Stimulated activated CD8-positive, alpha-beta memory T cell treated with anti-CD3 and anti-CD28 coated beads, Interleukin-7, amount 100 ng/mL, for 1 hour (primary cell): Measurements from ENCODE around the gene ABCG5.

Experiments used
- DNase-seq, 2 donors: peaks; one replicate each; pipeline ENCODE4 v3.0.0-alpha.2; 2020; ENCODE audit warnings: low read depth in 2 of 2

ABCG5 gene

GRCh38 chr2:43806719-43807031, 32.0 kb downstream of the ABCG5 start:
- DNase-seq, result no peak

- no peak for DNase-seq
These were observed 35.5 kb downstream of the ABCG5 start for GRCh38 chr2:43803113-43803512.

GRCh38 chr2:43802135-43802534, 36.5 kb downstream of the ABCG5 start:
- DNase-seq, result no peak

- DNase-seq, result no peak
These were observed 37.7 kb downstream of the ABCG5 start for GRCh38 chr2:43800894-43801293.

- DNase-seq, result no peak
These were observed 40.3 kb downstream of the ABCG5 start for GRCh38 chr2:43798300-43798699.

GRCh38 chr2:43796206-43796605, 42.4 kb downstream of the ABCG5 start:
- no peak for DNase-seq

- DNase-seq, result no peak
These were observed 43.7 kb downstream of the ABCG5 start for GRCh38 chr2:43794956-43795355.

- no peak for DNase-seq
These were observed 46.0 kb downstream of the ABCG5 start for GRCh38 chr2:43792653-43793052.

- DNase-seq, result no peak
These were observed 47.4 kb downstream of the ABCG5 start for GRCh38 chr2:43791035-43791765.

- no peak for DNase-seq
These were observed 48.5 kb downstream of the ABCG5 start for GRCh38 chr2:43790147-43790546.

- no peak for DNase-seq
These were observed 50.0 kb downstream of the ABCG5 start for GRCh38 chr2:43788646-43789045.

- no peak for DNase-seq
These were observed 50.7 kb downstream of the ABCG5 start for GRCh38 chr2:43787895-43788294.

- DNase-seq, result no peak
These were observed 60.4 kb downstream of the ABCG5 start for GRCh38 chr2:43778233-43778632.

GRCh38 chr2:43777306-43777926, 61.2 kb downstream of the ABCG5 start:
- DNase-seq, result no peak

GRCh38 chr2:43776324-43776723, 62.3 kb downstream of the ABCG5 start:
- DNase-seq, result no peak

- no peak for DNase-seq
These were observed 64.0 kb downstream of the ABCG5 start for GRCh38 chr2:43774617-43775016.

GRCh38 chr2:43773876-43774613, 64.6 kb downstream of the ABCG5 start, which contains the start of gene DYNC2LI1:
DYNC2LI1 (plus strand) TSS chr2:43774039; CDS start chr2:43774139, 100 bp downstream.
- DNase-seq, result peak; percentile 46 to 56

- no peak for DNase-seq
These were observed 72.6 kb downstream of the ABCG5 start for GRCh38 chr2:43766006-43766405.

GRCh38 chr2:43764086-43764705, 74.4 kb downstream of the ABCG5 start:
- no peak for DNase-seq

GRCh38 chr2:43763091-43763490, 75.5 kb downstream of the ABCG5 start:
- no peak for DNase-seq
